Stimulated activated naive CD8-positive, alpha-beta T cell treated with anti-CD3 and anti-CD28 coated beads, Interleukin-15, amount 100 ng/mL, for 72 hours (primary cell): Measurements from ENCODE around the gene NMNAT3.

ENCODE experiments used
- ATAC-seq: fragments of 150-1000 bp; cut with Tn5 transposase; 2 replicates; pipeline ENCODE4 v1.10.0; 2021; ENCODE audit warnings: mild to moderate bottlenecking, moderate library complexity
- DNase-seq, 2 donors: peaks; one replicate each; pipeline ENCODE4 v3.0.0; 2021 to 2022
- H3K27ac Mint-ChIP-seq, 2 donors: one replicate each; pipeline ENCODE4 v1.8.0; 2022; ENCODE audit warnings: mild to moderate bottlenecking in 2 of 2, mixed read lengths in 2 of 2, moderate library complexity in 2 of 2
- H3K27me3 Mint-ChIP-seq: one replicate; pipeline ENCODE4 v1.8.0; 2022; ENCODE audit warnings: mixed read lengths
- H3K4me1 Mint-ChIP-seq: one replicate; pipeline ENCODE4 v1.8.0; 2022; ENCODE audit warnings: mild to moderate bottlenecking, mixed read lengths
- H3K4me3 Mint-ChIP-seq, 2 donors: one replicate each; pipeline ENCODE4 v1.8.0; 2022; ENCODE audit warnings: mild to moderate bottlenecking in 2 of 2, mixed read lengths in 2 of 2, moderate library complexity in 1 of 2
- H3K9me3 Mint-ChIP-seq, 2 donors: one replicate each; pipeline ENCODE4 v1.8.0; 2022; ENCODE audit warnings: mixed read lengths in 2 of 2

The NMNAT3 gene

GRCh38 chr3:139687431-139687830 is 9.7 kb upstream of the NMNAT3 start:
- ATAC-seq, result no peak
- no peak for DNase-seq
- Mint-ChIP-seq H3K4me1 (no peaks in the 10 kb centered on the region), H3K27ac (no peak overlapping the region), H3K9me3 (no peaks in the 10 kb centered on the region), H3K4me3 (no peak overlapping the region), H3K27me3 (peaks cover 18% of the 10 kb centered on the region)

GRCh38 chr3:139686624-139687023 is 8.9 kb upstream of the NMNAT3 start:
- Mint-ChIP-seq H3K27ac (no peak overlapping the region), H3K4me1 (no peaks in the 10 kb centered on the region), H3K27me3 (peaks cover 18% of the 10 kb centered on the region), H3K9me3 (no peaks in the 10 kb centered on the region), H3K4me3 (no peak overlapping the region)
- ATAC-seq (no peak), DNase-seq (no peak)

GRCh38 chr3:139686206-139686605 is 8.4 kb upstream of the NMNAT3 start:
- DNase-seq (no peak), ATAC-seq (no peak)
- Mint-ChIP-seq H3K4me1 (no peaks in the 10 kb centered on the region), H3K27me3 (peaks cover 18% of the 10 kb centered on the region), H3K27ac (no peak overlapping the region), H3K9me3 (no peaks in the 10 kb centered on the region), H3K4me3 (no peak overlapping the region)

- Mint-ChIP-seq H3K4me3 (no peak overlapping the region), H3K9me3 (no peaks in the 10 kb centered on the region), H3K27me3 (no peaks in the 10 kb centered on the region), H3K4me1 (peaks cover 7% of the 10 kb centered on the region), H3K27ac (no peak overlapping the region)
- DNase-seq (no peak), ATAC-seq (no peak)
Observed at GRCh38 chr3:139679220-139679775, 1.5 kb upstream of the NMNAT3 start.

- ATAC-seq, result no peak
- Mint-ChIP-seq H3K27me3 (no peaks in the 10 kb centered on the region), H3K27ac (no peak overlapping the region), H3K4me1 (peaks cover 7% of the 10 kb centered on the region), H3K4me3 (peak overlapping the region; percentile 78 to 84), H3K9me3 (no peaks in the 10 kb centered on the region)
- DNase-seq, result no peak
Observed at GRCh38 chr3:139676632-139677387, 962 bp downstream of the NMNAT3 start.

GRCh38 chr3:139676108-139676507 is 1.7 kb downstream of the NMNAT3 start:
- Mint-ChIP-seq H3K4me1 (peaks cover 7% of the 10 kb centered on the region), H3K27ac (no peak overlapping the region), H3K9me3 (no peaks in the 10 kb centered on the region), H3K4me3 (no peak overlapping the region), H3K27me3 (no peaks in the 10 kb centered on the region)
- no peak for DNase-seq
- no peak for ATAC-seq

- DNase-seq (no peak), ATAC-seq (no peak)
- no peak overlapping the region for H3K4me3 Mint-ChIP-seq
- H3K4me1 Mint-ChIP-seq, result peaks cover 7% of the 10 kb centered on the region
- H3K27me3 Mint-ChIP-seq, result no peaks in the 10 kb centered on the region
- no peak overlapping the region for H3K27ac Mint-ChIP-seq
- H3K9me3 Mint-ChIP-seq, result no peaks in the 10 kb centered on the region
Observed at GRCh38 chr3:139675327-139675726, 2.4 kb downstream of the NMNAT3 start.

GRCh38 chr3:139674571-139675260 is 3.1 kb downstream of the NMNAT3 start:
- H3K9me3 Mint-ChIP-seq, result no peaks in the 10 kb centered on the region
- ATAC-seq (no peak), DNase-seq (no peak)
- no peak overlapping the region for H3K4me3 Mint-ChIP-seq
- no peaks in the 10 kb centered on the region for H3K27me3 Mint-ChIP-seq
- H3K27ac Mint-ChIP-seq, result no peak overlapping the region
- H3K4me1 Mint-ChIP-seq, result peaks cover 7% of the 10 kb centered on the region

GRCh38 chr3:139672884-139673283 is 4.9 kb downstream of the NMNAT3 start:
- Mint-ChIP-seq H3K4me3 (no peak overlapping the region), H3K4me1 (peaks cover 7% of the 10 kb centered on the region), H3K9me3 (no peaks in the 10 kb centered on the region), H3K27me3 (no peaks in the 10 kb centered on the region), H3K27ac (peak overlapping the region in 1 of 2 donors; percentile 28)
- ATAC-seq, result no peak
- no peak for DNase-seq

GRCh38 chr3:139671863-139672646 is 5.7 kb downstream of the NMNAT3 start:
- H3K4me1 Mint-ChIP-seq, result peaks cover 4% of the 10 kb centered on the region
- H3K27ac Mint-ChIP-seq, result no peak overlapping the region

GRCh38 chr3:139671107-139671506 is 6.7 kb downstream of the NMNAT3 start:
- Mint-ChIP-seq H3K9me3 (no peaks in the 10 kb centered on the region), H3K27me3 (no peaks in the 10 kb centered on the region), H3K27ac (no peak overlapping the region), H3K4me3 (no peak overlapping the region), H3K4me1 (no peaks in the 10 kb centered on the region)
- no peak for ATAC-seq
- DNase-seq, result no peak

More at GRCh38 chr3:139671863-139672646, 5.7 kb downstream of the NMNAT3 start:
- H3K27me3 Mint-ChIP-seq, result no peaks in the 10 kb centered on the region
- H3K9me3 Mint-ChIP-seq, result no peaks in the 10 kb centered on the region
- ATAC-seq (no peak), DNase-seq (no peak)
- no peak overlapping the region for H3K4me3 Mint-ChIP-seq

- ATAC-seq (no peak), DNase-seq (no peak)
- no peak overlapping the region for H3K27ac Mint-ChIP-seq
- no peaks in the 10 kb centered on the region for H3K27me3 Mint-ChIP-seq
- no peaks in the 10 kb centered on the region for H3K4me1 Mint-ChIP-seq
- no peak overlapping the region for H3K4me3 Mint-ChIP-seq
- no peaks in the 10 kb centered on the region for H3K9me3 Mint-ChIP-seq
Observed at GRCh38 chr3:139670196-139670595, 7.6 kb downstream of the NMNAT3 start.

- Mint-ChIP-seq H3K27me3 (no peaks in the 10 kb centered on the region), H3K4me3 (no peak overlapping the region), H3K9me3 (no peaks in the 10 kb centered on the region), H3K27ac (no peak overlapping the region), H3K4me1 (no peaks in the 10 kb centered on the region)
- ATAC-seq (no peak), DNase-seq (no peak)
Observed at GRCh38 chr3:139668332-139668731, 9.4 kb downstream of the NMNAT3 start.

- no peak for DNase-seq
- ATAC-seq, result no peak
- no peak overlapping the region for H3K27ac Mint-ChIP-seq
- H3K4me1 Mint-ChIP-seq, result no peaks in the 10 kb centered on the region
- H3K27me3 Mint-ChIP-seq, result no peaks in the 10 kb centered on the region
- no peak overlapping the region for H3K4me3 Mint-ChIP-seq
- H3K9me3 Mint-ChIP-seq, result no peaks in the 10 kb centered on the region
Observed at GRCh38 chr3:139664958-139665357, 12.8 kb downstream of the NMNAT3 start.

- no peaks in the 10 kb centered on the region for H3K27me3 Mint-ChIP-seq
- H3K27ac Mint-ChIP-seq, result no peak overlapping the region
- no peaks in the 10 kb centered on the region for H3K4me1 Mint-ChIP-seq
- H3K9me3 Mint-ChIP-seq, result no peaks in the 10 kb centered on the region
- no peak for DNase-seq
- no peak overlapping the region for H3K4me3 Mint-ChIP-seq
- no peak for ATAC-seq
Observed at GRCh38 chr3:139660269-139660668, 17.5 kb downstream of the NMNAT3 start.

GRCh38 chr3:139659511-139659910 is 18.3 kb downstream of the NMNAT3 start:
- ATAC-seq (no peak), DNase-seq (no peak)
- Mint-ChIP-seq H3K27me3 (no peaks in the 10 kb centered on the region), H3K4me3 (no peak overlapping the region), H3K4me1 (no peaks in the 10 kb centered on the region), H3K9me3 (no peaks in the 10 kb centered on the region), H3K27ac (no peak overlapping the region)
